HG03139 (cell line): ENCODE measurements around the gene EFHD1.
"Not testable (repeated sequence)": the region's sequence is repeated elsewhere in the genome, so short reads cannot be mapped to it uniquely, and the experiment has no call there.

ENCODE experiments used
- ATAC-seq: cut with Tn5 transposase; IDR thresholded peaks from one replicate; pipeline ENCODE4 v1.9.1; 2021; ENCODE audit not compliant: unreplicated experiment

Gene EFHD1

GRCh38 chr2:232647261-232647660 is 13.9 kb downstream of the EFHD1 start:
- ATAC-seq = no peak

- ATAC-seq = no peak
Observed at GRCh38 chr2:232649033-232649432, 15.6 kb downstream of the EFHD1 start.

GRCh38 chr2:232652505-232652851 is 19.1 kb downstream of the EFHD1 start:
- no peak for ATAC-seq

GRCh38 chr2:232653441-232653840 is 20.0 kb downstream of the EFHD1 start:
- no peak for ATAC-seq

- ATAC-seq = no peak
Observed at GRCh38 chr2:232655392-232655791, 22.0 kb downstream of the EFHD1 start.

GRCh38 chr2:232658217-232658785 is 24.9 kb downstream of the EFHD1 start:
- no peak for ATAC-seq

- ATAC-seq = no peak
Observed at GRCh38 chr2:232659359-232659758, 26.0 kb downstream of the EFHD1 start.

- ATAC-seq = no peak
Observed at GRCh38 chr2:232662486-232663260, 29.3 kb downstream of the EFHD1 start.

- ATAC-seq = no peak
Observed at GRCh38 chr2:232666051-232666805, 32.8 kb downstream of the EFHD1 start.

GRCh38 chr2:232667989-232668583 is 34.7 kb downstream of the EFHD1 start:
- no peak for ATAC-seq

- ATAC-seq = no peak
Observed at GRCh38 chr2:232668805-232669444, 35.5 kb downstream of the EFHD1 start.

GRCh38 chr2:232672588-232672987 is 39.2 kb downstream of the EFHD1 start:
- ATAC-seq = no peak

- no peak for ATAC-seq
Observed at GRCh38 chr2:232674491-232674890, 41.1 kb downstream of the EFHD1 start.

GRCh38 chr2:232675381-232675780 is 42.0 kb downstream of the EFHD1 start:
- ATAC-seq = no peak

GRCh38 chr2:232680006-232680405 is 46.6 kb downstream of the EFHD1 start:
- ATAC-seq = no peak

GRCh38 chr2:232681527-232681926 is 48.1 kb downstream of the EFHD1 start:
- no peak for ATAC-seq

- ATAC-seq = no peak
Observed at GRCh38 chr2:232683368-232683767, 50.0 kb downstream of the EFHD1 start.

- not testable (repeated sequence) for ATAC-seq
Observed at GRCh38 chr2:232685391-232685790, 52.0 kb downstream of the EFHD1 start.

GRCh38 chr2:232687382-232688160 is 54.2 kb downstream of the EFHD1 start:
- ATAC-seq = no peak

- ATAC-seq = no peak
Observed at GRCh38 chr2:232688201-232688600, 54.8 kb downstream of the EFHD1 start.
